K562 (cell line): ENCODE results near the gene BRD7. TPM values are rescaled to one million over a fixed set of nuclear protein-coding genes. Genes with fewer than 3 reads are reported as not detected.

ENCODE experiments used
- DDX20 ChIP-seq: fragments of 450-650 bp; IDR thresholded peaks from 2 replicates; pipeline ENCODE4 v1.6.1; 2016; ENCODE audit warnings: missing genetic modification characterization, low read depth, mild to moderate bottlenecking, missing compliant biosample characterization, moderate library complexity
- MAZ ChIP-seq, 2 experiments: fragments of 450-650 bp in 1 of 2; sonication (generic) in 1 of 2; formaldehyde crosslinking; IDR thresholded peaks in 1 of 2; conservative IDR thresholded peaks in 1 of 2; 2 replicates each; pipeline versions ENCODE4 v1.4.0 to v1.5.0; 2020; ENCODE audit warnings: mild to moderate bottlenecking in 1 of 2, missing genetic modification reagents in 1 of 2
- RBM15 ChIP-seq: fragments of 200-400 bp; formaldehyde crosslinking; IDR thresholded peaks from 2 replicates; pipeline ENCODE4 v1.6.1; 2018; ENCODE audit warnings: mild to moderate bottlenecking, low read length, moderate library complexity; ENCODE audit not compliant: insufficient read depth
- ZNF12 ChIP-seq: sonication (generic); formaldehyde crosslinking; IDR thresholded peaks from 2 replicates; pipeline ENCODE4 v1.4.0; 2020; ENCODE audit warnings: mild to moderate bottlenecking, missing genetic modification reagents
- ZNF41 ChIP-seq: fragments of 250-450 bp; sonication (Bioruptor Pico); conservative IDR thresholded peaks from 2 replicates; pipeline ENCODE4 v1.4.0; 2020; ENCODE audit warnings: mild to moderate bottlenecking
- polyA plus RNA-seq, 8 experiments: library from polyadenylated mRNA; depleted of rRNA in 4 of 8; stranded (reverse) in 5 of 8; unstranded in 3 of 8; fragments of >200 nt; fragmentation: Nextera tagmentation in 2 of 8; fragmentation: Illumina TruSeq in 1 of 8; extraction: Ambion mirVana in 2 of 8; extraction: Trizol in 1 of 8; gene quantifications; 2 replicates each; pipeline versions ENCODE4 v1.2.1 to v1.2.3, GENCODE V29; 2011 to 2014; ENCODE audit warnings: inconsistent platforms in 1 of 8, missing spikeins in 1 of 8
- total RNA-seq, 7 experiments: library from RNA; depleted of rRNA in 6 of 7; stranded (reverse); fragments of >200 nt in 6 of 7; fragmentation: Illumina TruSeq in 2 of 7; extraction: Trizol in 2 of 7; gene quantifications; 2 replicates each; pipeline versions ENCODE4 v1.2.1 to v1.2.3, GENCODE V29; 2011 to 2021; ENCODE audit warnings: low replicate concordance in 1 of 7
- TF ChIP-seq, protein P1 (sequence below): sonication (generic); formaldehyde crosslinking; IDR thresholded peaks from 2 replicates; pipeline ENCODE4 v1.8.0; 2022; ENCODE audit warnings: mild to moderate bottlenecking, missing genetic modification reagents
- TF ChIP-seq, protein P2 (sequence below): fragments of 450-650 bp; IDR thresholded peaks from 2 replicates; pipeline ENCODE4 v1.6.1; 2017; ENCODE audit warnings: antibody characterized with exemption, mild to moderate bottlenecking
- TF ChIP-seq, protein P3 (sequence below): fragments of 250-450 bp; sonication (Bioruptor Pico); IDR thresholded peaks from 2 replicates; pipeline ENCODE4 v1.9.0; 2021; ENCODE audit warnings: mild to moderate bottlenecking
- TF ChIP-seq, protein P4 (sequence below): sonication (generic); formaldehyde crosslinking; IDR thresholded peaks from 2 replicates; pipeline ENCODE4 v1.8.1; 2023; ENCODE audit warnings: missing genetic modification reagents, mild to moderate bottlenecking, borderline replicate concordance

Gene BRD7
- total and polyA plus RNA-seq, 9 of the 15 experiments (the other 6 are each of a cell fraction or from before 2014, with no cell fraction given), result 20.6 to 101 (median 68.7) TPM

DNA sequence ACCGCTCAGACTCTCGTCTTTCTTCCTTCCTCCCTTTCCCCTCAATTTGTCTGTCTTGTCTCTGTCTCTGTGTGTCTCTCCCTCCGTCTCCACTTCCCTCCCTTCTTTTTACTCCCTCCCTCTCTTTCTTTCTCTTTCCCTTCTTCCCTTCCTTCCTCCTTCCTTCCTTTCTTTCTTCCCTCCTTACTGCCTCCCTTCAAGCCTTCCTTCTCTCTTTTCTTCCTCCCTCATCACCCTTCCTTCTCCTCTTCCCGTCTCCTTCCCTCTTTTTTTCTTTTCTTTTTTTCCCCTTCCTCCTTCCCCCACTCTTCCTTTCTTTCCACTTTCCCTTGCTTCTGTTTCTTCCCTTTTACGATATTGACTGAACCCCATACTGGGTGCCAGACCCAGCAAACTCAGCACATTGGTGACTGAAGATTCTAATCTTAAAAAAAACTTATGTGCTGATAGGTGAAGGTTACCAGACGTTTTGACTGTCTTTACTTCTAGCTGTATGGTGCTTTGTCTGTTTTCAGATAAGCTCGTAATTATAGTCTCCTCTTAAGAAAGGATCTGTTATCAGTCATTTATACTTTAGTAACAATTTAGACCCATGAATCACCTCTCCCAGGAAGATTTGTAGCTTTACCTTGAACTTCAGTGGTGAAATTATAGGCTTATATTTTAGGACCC, 481 bp upstream of the BRD7 start (continued):
- TF ChIP-seq MAZ (CRISPR knock-in tag; conservative IDR thresholded peaks at IDR 0.05 in 1 of 2, IDR thresholded peaks at IDR 0.05 in 1 of 2), result no peak
- no peak for TF ChIP-seq DDX20 (tag)
- TF ChIP-seq, protein P1, sequence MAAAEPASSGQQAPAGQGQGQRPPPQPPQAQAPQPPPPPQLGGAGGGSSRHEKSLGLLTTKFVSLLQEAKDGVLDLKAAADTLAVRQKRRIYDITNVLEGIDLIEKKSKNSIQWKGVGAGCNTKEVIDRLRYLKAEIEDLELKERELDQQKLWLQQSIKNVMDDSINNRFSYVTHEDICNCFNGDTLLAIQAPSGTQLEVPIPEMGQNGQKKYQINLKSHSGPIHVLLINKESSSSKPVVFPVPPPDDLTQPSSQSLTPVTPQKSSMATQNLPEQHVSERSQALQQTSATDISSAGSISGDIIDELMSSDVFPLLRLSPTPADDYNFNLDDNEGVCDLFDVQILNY (CRISPR knock-in tag), result no peak
- TF ChIP-seq RBM15, result no peak
- TF ChIP-seq, protein P2, sequence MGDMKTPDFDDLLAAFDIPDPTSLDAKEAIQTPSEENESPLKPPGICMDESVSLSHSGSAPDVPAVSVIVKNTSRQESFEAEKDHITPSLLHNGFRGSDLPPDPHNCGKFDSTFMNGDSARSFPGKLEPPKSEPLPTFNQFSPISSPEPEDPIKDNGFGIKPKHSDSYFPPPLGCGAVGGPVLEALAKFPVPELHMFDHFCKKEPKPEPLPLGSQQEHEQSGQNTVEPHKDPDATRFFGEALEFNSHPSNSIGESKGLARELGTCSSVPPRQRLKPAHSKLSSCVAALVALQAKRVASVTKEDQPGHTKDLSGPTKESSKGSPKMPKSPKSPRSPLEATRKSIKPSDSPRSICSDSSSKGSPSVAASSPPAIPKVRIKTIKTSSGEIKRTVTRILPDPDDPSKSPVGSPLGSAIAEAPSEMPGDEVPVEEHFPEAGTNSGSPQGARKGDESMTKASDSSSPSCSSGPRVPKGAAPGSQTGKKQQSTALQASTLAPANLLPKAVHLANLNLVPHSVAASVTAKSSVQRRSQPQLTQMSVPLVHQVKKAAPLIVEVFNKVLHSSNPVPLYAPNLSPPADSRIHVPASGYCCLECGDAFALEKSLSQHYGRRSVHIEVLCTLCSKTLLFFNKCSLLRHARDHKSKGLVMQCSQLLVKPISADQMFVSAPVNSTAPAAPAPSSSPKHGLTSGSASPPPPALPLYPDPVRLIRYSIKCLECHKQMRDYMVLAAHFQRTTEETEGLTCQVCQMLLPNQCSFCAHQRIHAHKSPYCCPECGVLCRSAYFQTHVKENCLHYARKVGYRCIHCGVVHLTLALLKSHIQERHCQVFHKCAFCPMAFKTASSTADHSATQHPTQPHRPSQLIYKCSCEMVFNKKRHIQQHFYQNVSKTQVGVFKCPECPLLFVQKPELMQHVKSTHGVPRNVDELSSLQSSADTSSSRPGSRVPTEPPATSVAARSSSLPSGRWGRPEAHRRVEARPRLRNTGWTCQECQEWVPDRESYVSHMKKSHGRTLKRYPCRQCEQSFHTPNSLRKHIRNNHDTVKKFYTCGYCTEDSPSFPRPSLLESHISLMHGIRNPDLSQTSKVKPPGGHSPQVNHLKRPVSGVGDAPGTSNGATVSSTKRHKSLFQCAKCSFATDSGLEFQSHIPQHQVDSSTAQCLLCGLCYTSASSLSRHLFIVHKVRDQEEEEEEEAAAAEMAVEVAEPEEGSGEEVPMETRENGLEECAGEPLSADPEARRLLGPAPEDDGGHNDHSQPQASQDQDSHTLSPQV, result no peak
- TF ChIP-seq, protein P3, sequence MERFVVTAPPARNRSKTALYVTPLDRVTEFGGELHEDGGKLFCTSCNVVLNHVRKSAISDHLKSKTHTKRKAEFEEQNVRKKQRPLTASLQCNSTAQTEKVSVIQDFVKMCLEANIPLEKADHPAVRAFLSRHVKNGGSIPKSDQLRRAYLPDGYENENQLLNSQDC (CRISPR knock-in tag), result no peak
- TF ChIP-seq ZNF12, result no peak
- TF ChIP-seq ZNF41 (CRISPR knock-in tag), result no peak
- TF ChIP-seq, protein P4, sequence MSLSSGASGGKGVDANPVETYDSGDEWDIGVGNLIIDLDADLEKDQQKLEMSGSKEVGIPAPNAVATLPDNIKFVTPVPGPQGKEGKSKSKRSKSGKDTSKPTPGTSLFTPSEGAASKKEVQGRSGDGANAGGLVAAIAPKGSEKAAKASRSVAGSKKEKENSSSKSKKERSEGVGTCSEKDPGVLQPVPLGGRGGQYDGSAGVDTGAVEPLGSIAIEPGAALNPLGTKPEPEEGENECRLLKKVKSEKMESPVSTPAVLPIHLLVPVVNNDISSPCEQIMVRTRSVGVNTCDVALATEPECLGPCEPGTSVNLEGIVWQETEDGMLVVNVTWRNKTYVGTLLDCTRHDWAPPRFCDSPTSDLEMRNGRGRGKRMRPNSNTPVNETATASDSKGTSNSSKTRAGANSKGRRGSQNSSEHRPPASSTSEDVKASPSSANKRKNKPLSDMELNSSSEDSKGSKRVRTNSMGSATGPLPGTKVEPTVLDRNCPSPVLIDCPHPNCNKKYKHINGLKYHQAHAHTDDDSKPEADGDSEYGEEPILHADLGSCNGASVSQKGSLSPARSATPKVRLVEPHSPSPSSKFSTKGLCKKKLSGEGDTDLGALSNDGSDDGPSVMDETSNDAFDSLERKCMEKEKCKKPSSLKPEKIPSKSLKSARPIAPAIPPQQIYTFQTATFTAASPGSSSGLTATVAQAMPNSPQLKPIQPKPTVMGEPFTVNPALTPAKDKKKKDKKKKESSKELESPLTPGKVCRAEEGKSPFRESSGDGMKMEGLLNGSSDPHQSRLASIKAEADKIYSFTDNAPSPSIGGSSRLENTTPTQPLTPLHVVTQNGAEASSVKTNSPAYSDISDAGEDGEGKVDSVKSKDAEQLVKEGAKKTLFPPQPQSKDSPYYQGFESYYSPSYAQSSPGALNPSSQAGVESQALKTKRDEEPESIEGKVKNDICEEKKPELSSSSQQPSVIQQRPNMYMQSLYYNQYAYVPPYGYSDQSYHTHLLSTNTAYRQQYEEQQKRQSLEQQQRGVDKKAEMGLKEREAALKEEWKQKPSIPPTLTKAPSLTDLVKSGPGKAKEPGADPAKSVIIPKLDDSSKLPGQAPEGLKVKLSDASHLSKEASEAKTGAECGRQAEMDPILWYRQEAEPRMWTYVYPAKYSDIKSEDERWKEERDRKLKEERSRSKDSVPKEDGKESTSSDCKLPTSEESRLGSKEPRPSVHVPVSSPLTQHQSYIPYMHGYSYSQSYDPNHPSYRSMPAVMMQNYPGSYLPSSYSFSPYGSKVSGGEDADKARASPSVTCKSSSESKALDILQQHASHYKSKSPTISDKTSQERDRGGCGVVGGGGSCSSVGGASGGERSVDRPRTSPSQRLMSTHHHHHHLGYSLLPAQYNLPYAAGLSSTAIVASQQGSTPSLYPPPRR (CRISPR knock-in tag), result no peak
